A204.1 (cell line): Measurements from ENCODE around the gene GNLY.

Experiments
- FAIRE-seq: peaks from 2 replicates; lab custom pipeline; 2012; peaks lifted over from hg19 to GRCh38; lab: Jason Lieb, UNC

Gene GNLY

DNA sequence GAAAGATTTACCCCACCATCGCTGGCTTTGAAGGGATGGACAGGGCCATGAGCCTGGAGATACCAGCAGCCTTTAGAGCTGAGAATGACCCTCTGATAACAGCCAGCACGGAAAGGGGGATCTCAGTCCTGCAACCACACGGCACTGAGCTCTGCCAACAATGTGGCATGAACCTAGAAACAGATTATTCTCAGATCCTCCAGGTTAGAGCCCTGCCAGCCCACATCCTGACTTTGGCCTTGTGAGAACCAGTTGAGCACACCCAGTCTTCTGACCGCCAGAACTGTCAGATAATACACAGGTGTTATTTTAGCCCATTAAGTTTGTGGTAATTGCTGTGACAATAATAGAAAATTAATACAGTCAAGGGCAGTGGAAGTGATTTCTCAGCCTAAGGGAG is 9.4 kb upstream of the GNLY start:
- no peak for FAIRE-seq

DNA sequence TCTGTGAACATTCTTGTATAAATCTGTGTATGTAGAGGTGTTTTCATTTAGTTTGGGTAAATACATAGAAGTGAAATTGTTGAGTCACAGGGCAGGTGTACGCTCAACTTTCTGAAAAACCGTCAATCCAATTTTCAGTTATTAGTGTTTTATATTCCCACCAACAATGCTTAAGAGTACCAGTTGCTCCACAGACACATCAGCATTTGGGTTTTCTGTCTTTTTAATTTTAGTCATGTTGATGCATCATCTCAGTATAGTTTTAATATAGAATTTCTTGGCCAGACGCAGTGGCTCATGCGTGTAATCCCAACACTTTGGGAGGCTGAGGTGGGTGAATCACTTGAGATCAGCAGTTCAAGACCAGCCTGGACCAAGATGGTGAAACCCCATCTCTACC is 3.2 kb upstream of the GNLY start:
- FAIRE-seq = no peak

DNA sequence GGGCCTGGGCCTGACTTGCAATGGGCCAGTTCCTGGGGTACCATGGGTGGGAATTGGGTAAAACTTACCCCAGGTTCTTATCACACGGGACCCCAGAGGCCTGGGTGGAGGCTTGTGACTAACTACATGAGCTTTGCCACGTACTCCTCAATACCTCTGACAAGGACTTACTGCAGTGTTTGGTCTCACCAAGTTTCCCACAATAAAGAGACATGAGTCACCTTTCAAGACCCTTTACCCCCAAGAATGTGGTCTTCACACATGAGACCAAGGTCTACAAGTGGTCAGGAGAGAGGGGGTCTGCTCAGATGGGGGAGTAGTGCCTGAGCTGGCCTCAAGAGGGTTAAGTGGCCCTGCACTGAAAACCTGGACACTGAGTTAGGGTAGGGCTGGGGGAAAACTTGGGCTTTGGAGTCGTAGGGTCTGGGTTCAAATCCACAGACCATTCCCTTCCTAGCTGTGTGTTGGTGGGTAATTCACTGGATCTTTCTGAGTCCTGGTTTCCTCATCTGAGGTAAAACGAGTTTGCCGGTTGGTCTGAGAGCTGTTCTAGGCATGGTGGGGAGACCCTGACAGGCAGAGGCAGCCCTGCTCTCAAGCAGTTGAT is 2.0 kb upstream of the GNLY start:
- FAIRE-seq = no peak

DNA sequence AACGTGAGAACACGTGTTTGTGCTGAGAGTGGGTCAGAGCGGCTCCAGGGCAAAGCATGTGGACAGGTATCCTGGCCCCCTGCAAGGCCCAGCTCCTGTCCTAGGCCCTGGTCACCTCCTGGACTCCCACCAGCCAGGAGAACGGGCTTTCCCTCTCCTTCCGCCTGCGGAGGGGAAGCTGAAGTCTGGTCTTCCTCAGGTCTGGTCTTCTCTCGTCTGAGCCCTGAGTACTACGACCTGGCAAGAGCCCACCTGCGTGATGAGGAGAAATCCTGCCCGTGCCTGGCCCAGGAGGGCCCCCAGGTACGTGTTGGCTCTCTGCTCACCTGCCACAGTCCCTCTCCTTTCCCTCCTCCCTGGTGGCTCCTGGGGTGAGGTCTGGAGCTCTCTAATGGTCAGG is 963 bp downstream of the GNLY start:
- no peak for FAIRE-seq

DNA sequence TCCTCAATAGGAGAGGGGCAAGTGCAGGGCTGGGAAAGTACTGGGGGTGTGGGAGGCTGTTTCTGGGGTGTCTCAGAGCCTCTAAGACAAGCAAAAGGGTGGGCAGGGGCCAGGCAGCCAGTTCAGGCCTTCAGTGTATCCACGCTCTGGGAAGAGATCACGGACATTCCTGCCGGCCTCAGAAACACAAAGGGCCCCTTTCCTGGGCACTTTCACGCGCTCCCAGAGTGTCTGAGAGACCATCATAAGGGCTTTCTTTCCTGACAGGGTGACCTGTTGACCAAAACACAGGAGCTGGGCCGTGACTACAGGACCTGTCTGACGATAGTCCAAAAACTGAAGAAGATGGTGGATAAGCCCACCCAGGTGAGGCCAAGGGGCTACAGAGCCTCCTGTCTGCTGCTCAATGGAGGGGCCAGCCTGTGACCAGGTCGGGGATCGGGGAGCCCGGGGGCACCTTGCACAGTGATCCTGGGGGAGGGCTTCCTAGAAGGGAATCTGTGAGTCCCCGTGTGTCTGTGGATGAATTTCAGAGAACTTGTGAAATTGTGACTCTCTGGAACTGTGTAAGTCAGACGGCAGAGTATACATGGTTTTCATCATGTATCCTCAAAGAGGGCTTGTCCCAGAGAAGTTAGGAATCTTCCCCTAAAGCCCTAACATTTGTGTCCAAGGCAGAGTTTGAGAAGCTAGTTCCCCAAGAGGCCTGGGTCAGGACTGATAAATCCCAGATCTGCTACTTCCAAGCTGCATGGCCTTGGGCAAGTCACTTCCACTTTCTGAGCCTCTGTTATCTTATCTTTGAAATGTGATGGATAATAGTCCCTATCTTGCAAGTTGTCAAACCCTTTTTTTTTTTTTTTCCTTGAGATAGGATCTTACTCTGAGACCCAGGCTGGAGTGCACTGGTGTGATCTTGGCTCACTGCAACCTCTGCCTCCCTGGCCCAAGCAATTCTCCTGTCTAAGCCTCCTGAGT is 1.8 kb downstream of the GNLY start:
- no peak for FAIRE-seq

DNA sequence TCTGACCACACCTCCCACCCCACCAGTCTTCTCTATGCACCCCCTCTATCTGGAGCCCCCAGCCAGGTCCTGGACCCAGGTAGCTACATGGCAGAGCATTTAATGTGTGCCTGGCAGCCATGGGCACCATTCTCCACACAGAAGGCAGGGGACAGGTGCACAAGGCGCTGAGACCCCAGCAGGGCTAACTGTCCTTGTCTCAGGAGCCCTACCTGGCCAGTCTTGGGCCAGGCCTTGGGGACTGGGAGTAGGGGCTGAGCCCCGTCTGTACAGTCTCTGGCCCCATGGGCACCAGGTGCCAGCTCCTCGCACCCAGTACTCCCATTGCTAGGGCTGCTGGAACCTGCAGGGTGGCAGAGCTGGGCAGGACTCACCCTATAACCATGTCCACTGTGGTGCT is 2.9 kb downstream of the GNLY start:
- no peak for FAIRE-seq

DNA sequence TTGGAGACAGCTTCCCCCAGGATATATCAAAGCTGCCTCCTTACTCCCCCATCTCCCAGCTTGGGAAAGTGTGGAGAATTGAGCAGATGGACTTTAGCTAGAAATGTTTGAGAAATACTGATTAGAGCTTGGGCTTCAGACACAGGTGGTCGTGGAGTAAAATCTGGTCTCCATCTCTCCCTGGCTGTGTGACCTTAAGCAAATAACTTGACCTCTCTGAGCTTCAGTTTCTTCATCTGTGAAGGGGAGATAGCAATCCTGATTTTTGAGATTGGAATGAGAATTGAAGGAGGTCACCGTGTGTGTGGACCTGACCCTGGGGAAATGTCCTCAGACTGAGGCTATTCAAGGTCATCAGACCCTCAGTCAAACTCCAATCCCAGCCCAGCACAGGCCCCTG is 3.6 kb downstream of the GNLY start:
- no peak for FAIRE-seq

DNA sequence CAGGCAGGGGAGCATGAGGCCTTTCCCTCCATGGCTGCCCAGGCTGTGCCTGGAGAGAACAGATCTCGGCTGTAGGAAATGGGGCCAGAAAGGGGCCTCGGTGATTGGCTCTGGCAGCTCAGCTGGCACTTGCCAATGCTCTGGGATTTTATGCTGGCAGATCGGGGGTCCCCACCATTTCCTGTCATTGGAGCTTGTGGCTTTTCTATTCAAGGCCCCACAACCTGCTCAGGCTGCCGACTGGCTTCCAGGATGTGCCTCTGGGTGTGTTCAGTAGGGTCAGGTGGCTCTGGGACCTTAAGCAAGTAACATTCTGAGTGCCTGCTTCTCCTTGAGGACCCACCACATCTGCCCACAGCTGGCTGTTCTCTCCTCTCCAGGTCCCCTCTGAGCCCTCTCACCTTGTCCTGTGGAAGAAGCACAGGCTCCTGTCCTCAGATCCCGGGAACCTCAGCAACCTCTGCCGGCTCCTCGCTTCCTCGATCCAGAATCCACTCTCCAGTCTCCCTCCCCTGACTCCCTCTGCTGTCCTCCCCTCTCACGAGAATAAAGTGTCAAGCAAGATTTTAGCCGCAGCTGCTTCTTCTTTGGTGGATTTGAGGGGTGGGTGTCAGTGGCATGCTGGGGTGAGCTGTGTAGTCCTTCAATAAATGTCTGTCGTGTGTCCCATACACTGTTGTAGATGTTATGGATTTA is 4.2 kb downstream of the GNLY start:
- no peak for FAIRE-seq

DNA sequence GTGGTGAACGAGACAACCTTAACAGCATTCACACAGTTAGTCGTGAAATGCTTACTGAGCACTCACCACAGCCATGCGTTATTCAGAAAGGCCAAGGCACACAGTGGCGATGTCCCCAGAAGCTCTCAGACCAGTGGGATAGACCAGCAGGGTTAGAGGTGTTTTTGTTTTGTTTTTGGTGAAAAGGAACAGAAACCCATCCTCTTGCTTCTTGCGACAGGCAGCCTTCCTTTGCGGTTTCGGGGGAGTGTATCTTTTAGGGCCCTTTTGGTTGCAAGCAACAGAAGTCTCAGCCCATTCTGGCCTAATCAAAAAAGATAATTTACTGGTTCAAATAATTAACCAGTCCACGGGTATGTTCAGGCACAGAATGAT is 4.7 kb downstream of the GNLY start:
- FAIRE-seq = no peak

DNA sequence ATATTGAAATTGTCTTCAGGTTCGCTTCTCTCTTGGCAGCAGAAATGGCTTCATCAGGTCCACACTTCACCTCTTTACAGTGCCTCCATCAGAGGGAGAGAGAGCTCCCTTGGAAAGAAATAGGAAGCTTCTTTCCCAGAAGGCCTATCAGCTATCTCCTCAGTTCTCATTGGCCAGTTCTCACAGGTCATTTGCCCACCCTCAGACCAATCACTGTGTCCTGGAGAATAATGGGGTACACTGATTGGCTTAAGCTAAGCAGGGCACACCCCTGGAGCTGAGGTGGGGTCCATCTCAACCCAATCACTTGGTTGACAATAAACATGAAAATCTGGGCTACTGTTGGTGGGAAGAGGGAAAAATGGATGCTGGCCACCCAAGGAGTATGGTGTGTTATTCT is 5.2 kb downstream of the GNLY start:
- FAIRE-seq = no peak

DNA sequence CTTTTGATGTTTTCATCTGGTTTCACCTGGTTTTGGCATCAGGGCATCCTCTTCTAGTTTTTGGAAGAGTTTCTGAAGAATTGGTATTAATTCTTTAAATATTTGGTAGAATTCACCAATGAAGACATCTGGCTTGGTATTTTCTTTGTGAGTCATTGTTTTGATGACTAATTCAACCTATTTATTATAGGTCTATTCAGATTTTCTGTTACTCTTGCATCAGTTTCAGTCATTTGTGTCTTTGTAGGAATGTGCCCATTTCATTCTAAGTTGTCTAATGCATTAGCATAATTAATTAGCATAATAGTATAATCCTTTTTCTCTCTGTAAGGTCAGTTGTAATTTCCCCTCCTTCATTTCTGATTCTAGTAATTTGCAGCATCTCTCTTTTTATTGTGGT is 8.0 kb downstream of the GNLY start:
- FAIRE-seq = no peak

DNA sequence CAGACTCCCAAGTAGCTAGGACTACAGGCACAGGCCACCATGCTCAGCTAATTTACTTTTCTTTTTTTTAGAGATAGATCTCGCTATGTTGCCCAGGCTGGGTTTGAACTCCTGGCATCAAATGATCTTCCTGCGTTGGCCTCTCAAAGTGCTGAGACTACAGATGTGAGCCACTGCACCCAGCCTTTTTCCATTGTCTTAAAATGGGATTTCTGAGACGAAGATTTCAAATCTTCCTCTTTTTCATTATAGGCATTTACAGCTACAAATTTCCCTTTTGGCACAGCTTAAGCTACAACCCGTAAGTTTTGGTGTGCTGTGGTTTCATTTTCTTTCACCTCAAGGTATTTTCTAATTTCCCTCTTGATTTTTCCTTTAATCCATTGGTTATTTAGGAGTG is 8.6 kb downstream of the GNLY start:
- FAIRE-seq = no peak

DNA sequence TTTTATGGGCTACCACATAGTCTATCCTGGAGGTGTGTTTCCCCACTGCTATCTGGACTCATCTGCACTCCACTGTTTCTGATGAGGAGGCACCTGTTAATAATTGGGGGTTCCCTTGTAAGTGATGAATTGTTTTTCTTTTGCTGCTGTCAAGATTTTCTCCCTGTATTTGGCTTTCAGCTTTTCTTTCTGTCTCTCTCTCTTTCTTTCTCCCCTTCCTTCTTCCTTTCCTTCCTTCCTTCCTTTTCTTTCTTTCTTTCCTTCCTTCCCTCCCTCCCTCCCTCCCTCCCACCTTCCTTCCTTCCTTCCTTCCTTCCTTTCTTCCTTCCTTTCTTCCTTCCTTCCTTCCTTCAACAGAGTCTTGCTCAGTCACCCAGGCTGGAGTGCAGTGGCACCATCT is 9.2 kb downstream of the GNLY start:
- FAIRE-seq = no peak

DNA sequence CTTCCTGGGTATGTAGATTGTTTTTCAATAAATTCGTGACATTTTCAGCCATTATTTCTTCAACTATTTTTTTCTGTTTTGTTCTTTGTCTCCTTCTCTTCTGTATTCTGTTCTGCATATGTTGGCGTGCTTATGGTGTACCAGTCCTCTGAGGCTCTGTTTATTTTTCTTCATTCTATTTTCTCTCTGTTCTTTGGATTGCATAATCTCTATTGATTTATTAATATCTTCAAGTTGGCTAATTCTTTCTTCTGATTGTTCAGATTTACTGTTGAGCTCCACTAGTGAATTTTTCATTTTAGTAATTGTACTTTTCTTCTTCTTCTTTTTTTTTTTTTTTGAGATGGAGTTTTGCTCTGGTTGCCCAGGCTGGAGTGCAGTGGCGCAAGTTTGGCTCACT is 9.9 kb downstream of the GNLY start:
- FAIRE-seq = no peak

DNA sequence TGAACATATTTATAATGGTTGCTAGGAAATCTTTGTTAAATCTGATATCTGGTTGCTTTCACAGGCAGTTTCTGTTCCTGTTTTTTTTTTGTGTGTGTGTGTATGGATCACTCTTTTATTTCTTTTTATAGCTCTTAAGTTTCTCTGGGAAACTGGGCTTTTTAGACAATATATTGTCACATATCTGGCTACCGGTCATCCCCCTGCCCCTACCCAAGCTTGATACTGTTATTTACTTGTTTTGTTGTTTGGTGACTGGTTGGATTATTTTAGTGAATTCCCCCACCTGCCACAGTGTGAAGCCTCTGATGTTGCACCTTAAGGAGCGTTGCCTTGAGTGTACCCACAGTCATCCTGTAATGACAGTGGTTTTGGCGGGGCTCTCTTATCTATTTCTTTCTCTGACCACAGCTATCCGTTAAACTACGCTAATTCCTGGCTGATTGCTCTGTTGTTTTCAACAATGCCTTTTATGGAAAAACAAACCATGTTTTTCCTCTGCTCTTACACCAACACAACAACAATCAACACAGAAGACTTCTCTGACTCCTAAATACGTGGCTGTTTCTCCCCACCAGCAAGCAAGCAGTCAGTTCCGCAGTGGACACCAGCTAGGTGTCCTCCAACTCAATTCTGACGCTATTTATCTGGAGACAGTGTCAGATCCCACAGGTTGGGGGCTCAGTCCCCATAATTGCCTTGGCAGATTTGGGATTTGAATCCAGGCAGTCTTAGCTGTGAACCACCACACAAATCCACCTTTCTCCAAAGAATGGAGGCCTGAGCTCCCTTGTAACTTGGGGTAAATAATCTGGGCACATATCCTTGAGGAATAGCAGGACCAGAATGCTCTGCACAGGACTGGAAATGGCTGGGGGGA is 10.9 kb downstream of the GNLY start:
- no peak for FAIRE-seq

DNA sequence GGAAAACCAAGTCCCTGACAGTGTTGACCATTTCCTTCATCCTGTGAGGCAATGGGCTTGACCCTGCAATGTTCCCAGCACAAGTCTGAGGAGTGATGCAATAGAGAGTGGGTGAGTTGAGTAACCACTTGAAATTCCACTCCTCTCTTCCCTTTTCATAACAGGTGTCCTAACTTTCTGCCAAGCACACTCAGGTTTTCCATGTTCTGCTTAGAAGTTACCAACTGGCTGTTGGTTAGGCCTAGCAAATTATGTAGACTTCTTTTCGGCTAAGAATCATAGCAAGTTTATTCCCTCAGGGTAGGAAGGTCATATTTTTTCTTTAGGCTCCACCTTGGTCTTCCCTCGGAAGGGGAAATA is 11.5 kb downstream of the GNLY start:
- no peak for FAIRE-seq

DNA sequence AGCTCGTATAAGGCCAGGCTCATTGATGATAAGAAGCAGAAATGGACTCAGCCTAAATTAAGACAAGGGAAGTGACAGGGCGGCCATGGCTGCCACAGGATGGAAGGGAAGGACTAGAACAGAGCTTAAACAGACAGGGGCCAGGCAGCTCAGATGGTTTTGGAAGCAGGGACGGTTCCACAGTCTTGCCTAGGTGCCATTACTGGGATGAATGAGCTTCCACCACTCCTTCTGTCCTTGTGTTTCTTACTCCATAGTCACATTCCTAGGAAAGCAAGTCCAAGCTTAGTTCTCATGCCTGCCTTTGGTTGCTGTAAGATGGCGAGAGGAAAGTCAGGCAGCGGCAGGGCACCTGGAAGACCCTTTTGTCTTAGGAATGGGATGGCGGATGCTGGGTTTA is 11.9 kb downstream of the GNLY start:
- FAIRE-seq = no peak

DNA sequence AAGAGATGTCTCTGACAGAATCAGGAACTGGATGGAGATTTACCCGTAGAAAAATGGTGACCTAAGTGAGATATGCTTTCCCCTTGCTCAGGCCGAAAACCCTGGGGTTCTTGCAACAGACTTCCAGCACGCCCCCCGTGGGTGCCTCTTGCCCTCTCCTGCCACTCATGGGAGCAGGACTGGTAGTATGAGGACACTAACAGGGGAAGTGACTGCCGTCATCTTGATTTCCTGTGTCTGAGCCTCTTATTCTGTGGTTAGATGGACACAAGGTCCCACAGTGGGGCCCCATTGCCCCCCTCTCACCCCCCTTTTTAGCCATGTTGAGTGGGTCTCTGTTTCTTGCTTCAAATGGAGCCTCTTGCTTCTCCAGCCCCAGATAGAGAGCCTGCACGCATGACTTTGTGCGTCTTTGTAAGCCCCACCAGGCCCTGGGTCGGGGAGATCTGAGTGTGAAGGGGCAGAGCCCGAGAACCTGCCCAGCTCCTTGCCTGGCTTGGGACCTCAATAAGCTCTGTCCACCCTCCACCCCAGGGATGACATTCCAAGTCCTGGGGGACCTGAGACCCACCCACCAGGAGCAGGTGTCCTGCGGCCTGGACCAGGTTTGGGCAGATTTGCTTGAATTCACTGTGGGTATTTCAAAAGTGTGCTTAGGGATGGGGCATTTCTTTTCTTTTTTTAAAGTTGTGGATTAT is 12.6 kb downstream of the GNLY start:
- no peak for FAIRE-seq

DNA sequence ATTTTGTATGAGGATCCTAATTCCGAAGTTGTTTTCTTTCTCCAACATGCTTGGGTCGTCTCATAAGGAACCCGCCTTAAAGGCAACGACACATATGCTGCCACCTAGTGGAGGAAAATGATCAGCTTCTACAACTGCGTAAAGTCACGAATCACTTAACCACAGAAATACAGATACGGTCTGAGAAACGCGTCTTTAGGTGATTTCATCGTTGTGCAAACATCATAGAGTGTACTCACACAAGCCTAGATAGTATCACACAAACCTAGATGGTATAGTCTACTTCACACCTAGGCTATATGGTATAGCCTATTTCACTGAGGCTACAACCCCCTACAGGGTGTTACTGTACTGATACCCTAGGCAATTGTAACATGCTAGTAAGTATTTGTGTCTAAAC is 13.1 kb downstream of the GNLY start:
- FAIRE-seq = peak; percentile 97

DNA sequence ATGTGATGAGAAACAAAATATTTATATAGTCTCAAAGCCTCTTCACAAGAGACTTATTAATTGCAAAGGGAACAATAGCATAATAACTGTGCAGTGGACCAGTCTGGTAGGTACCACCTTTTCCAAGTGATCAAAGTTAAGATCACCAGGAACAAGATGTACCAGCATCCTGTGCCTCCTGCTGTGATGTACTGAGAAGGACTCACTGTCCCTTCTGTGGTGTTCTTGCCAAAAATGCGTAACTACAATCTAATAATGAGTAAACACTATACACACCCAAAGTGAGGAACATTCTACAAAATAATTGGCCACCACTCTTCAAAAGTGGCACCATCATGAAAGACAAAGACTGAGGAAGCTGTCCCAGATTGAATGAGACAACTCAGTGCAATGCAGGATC is 14.5 kb downstream of the GNLY start:
- FAIRE-seq = no peak

DNA sequence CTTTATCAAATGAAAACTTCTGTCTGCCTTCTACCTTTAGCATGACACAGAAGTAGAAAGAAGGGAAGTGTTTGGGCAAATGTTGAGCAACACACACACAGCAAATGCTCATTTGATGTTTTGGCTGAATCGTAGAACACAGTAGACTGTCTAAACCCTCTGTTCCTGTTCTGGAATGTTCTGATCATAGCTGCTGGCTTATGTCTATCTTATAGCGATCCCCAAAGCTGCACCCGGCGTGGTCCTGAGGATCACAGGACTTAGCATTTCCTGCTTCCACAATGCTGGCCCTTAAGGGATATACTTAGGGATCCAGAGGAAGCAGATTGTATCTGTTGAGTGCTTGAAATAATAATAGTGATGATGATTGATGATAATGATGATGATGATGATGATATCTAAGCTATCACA is 15.2 kb downstream of the GNLY start:
- no peak for FAIRE-seq
